Small intestine (tissue), 7 donors: Measurements from ENCODE around the gene ISL1. TPM values are rescaled to one million over a fixed set of nuclear protein-coding genes. Genes with fewer than 3 reads are reported as not detected.

Source experiments
- DNase-seq, 2 donors: peaks; one replicate each; pipeline versions ENCODE4 v3.0.0 to v3.0.0-alpha.2; 2013
- FAIRE-seq: peaks from 2 replicates; lab custom pipeline; 2012; peaks lifted over from hg19 to GRCh38; lab: Jason Lieb, UNC
- H3K27ac ChIP-seq, 3 donors: one replicate each; pipeline ENCODE4 v1.5.1; 2013; ENCODE audit warnings: low read length in 2 of 3, mild to moderate bottlenecking in 2 of 3, control low read depth in 1 of 3, inconsistent platforms in 1 of 3, low read depth in 1 of 3, moderate library complexity in 1 of 3
- H3K27me3 ChIP-seq, 3 donors: one replicate each; pipeline ENCODE4 v1.6.1; 2013; ENCODE audit warnings: low read length in 3 of 3, inconsistent platforms in 1 of 3; ENCODE audit not compliant: control insufficient read depth in 3 of 3, insufficient read depth in 3 of 3
- H3K36me3 ChIP-seq, 3 donors: one replicate each; pipeline ENCODE4 v1.6.1; 2013; ENCODE audit warnings: low read length in 3 of 3, inconsistent platforms in 1 of 3, low read depth in 1 of 3, mild to moderate bottlenecking in 1 of 3, moderate library complexity in 1 of 3; ENCODE audit not compliant: control insufficient read depth in 3 of 3, insufficient read depth in 2 of 3
- H3K4me1 ChIP-seq, 3 donors: one replicate each; pipeline ENCODE4 v1.6.1; 2013; ENCODE audit warnings: low read length in 2 of 3, inconsistent platforms in 1 of 3, low read depth in 1 of 3, mild to moderate bottlenecking in 1 of 3, moderate library complexity in 1 of 3; ENCODE audit not compliant: control insufficient read depth in 3 of 3, insufficient read depth in 2 of 3
- H3K4me3 ChIP-seq, 3 donors: one replicate each; pipeline ENCODE4 v1.5.1; 2013; ENCODE audit warnings: low read length in 3 of 3, control low read depth in 1 of 3, inconsistent platforms in 1 of 3, low read depth in 1 of 3, mild to moderate bottlenecking in 1 of 3, moderate library complexity in 1 of 3
- H3K9me3 ChIP-seq, 2 donors: one replicate each; pipeline ENCODE4 v1.6.1; 2013; ENCODE audit warnings: low read depth in 1 of 2, low read length in 1 of 2; ENCODE audit not compliant: control insufficient read depth in 2 of 2, insufficient read depth in 1 of 2
- WGBS, 3 donors: extraction: QIAGEN DNeasy Blood & Tissue Kit; methylation state at CpG; one replicate each; pipeline ENCODE4 v1.1.7; 2013; 5-methylcytosine and 5-hydroxymethylcytosine counted together
- polyA plus RNA-seq, 4 donors: library from polyadenylated mRNA; stranded (reverse) in 3 of 4; unstranded in 1 of 4; fragments of 200-250 nt in 3 of 4; fragments of 120-200 nt in 1 of 4; gene quantifications; one replicate each; pipeline versions ENCODE4 v1.2.1 to v1.2.3, GENCODE V29; 2013
- donor health status: healthy with polysubstance abuse.
- donor health status: control.
- donor health status: control.
- donor health status: Bipolar disorder and iron deficiency.
- donor health status: healthy.

ISL1 gene
- polyA plus RNA-seq, 4 donors: 0.45 to 2.2 (median 0.54) TPM

DNA sequence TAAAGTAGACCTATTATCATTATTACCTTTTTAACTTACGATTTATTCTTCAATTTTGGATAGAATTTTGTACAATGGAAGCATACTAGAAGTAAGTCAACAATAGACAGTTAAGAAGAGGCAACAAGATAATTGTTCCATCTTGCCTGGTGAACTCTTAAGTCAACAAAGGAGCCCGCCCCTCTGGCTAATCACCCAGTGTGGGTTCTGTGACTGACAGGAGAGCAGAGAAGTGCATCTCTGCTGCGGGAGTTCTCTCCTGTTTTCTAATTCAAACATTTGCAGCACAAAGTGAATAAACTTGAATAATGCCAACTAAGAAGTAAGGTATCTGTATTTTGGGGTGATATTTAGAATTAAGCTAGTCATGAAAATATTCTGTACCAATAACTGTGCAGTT, 6.7 kb upstream of the ISL1 start:
- H3K27me3 ChIP-seq: peaks cover 0 to 51% (median 31%) of the 10 kb centered on the region in 3 donors
- WGBS, 3 donors: 17 to 39% (median 23%) methylated on average over 3 of the region's 3 CpGs
- no peaks in the 10 kb centered on the region for H3K36me3 ChIP-seq
- FAIRE-seq (no peak), DNase-seq (no peak)
- no peaks in the 10 kb centered on the region for H3K9me3 ChIP-seq
- H3K4me1 ChIP-seq: no peaks in the 10 kb centered on the region
- H3K27ac ChIP-seq: no peak overlapping the region
- H3K4me3 ChIP-seq: no peak overlapping the region

GRCh38 chr5:51377151-51378060, 5.8 kb upstream of the ISL1 start:
- Histone ChIP-seq H3K4me3 (no peak overlapping the region), H3K9me3 (no peaks in the 10 kb centered on the region), H3K4me1 (no peaks in the 10 kb centered on the region), H3K27me3 (peaks cover 0 to 60% (median 34%) of the 10 kb centered on the region in 3 donors), H3K36me3 (no peaks in the 10 kb centered on the region), H3K27ac (no peak overlapping the region)
- DNase-seq: no peak
- WGBS, 3 donors: 26 to 30% (median 30%) methylated on average over 40 of the region's 40 CpGs
- no peak for FAIRE-seq

DNA sequence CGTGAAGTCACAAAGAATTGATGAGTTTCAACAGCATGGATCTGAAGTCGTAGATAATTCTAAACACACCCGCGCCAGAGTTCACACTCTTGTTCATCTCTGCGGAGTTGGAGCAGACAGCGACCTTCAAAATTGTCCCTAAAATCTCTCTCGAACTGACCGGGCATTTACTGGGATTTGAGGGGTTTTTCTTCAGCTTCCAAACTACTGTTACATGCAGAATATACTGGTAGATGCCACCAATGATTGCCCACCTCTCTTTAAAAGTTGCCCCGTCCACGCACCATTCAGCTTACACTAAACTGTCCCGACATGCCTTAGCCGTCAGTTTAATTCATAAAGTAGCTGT, 5.2 kb upstream of the ISL1 start:
- DNase-seq: no peak
- Histone ChIP-seq H3K4me1 (no peaks in the 10 kb centered on the region), H3K36me3 (no peaks in the 10 kb centered on the region), H3K27ac (no peak overlapping the region), H3K27me3 (peaks cover 0 to 66% (median 39%) of the 10 kb centered on the region in 3 donors), H3K4me3 (no peak overlapping the region), H3K9me3 (no peaks in the 10 kb centered on the region)
- WGBS, 3 donors: 9 to 19% (median 9%) methylated on average over 12 of the region's 12 CpGs
- no peak for FAIRE-seq

- Histone ChIP-seq H3K27me3 (peaks cover 0 to 70% (median 43%) of the 10 kb centered on the region in 3 donors), H3K9me3 (no peaks in the 10 kb centered on the region), H3K4me1 (peaks cover 0 to 3% (median 0%) of the 10 kb centered on the region in 3 donors), H3K36me3 (no peaks in the 10 kb centered on the region), H3K4me3 (peak overlapping the region in 1 of 3 donors; percentile 3), H3K27ac (no peak overlapping the region)
- WGBS, 3 donors: 4 to 6% (median 5%) methylated on average over 37 of the region's 37 CpGs
- FAIRE-seq (no peak), DNase-seq (no peak)
Observed at GRCh38 chr5:51378448-51379330, 4.6 kb upstream of the ISL1 start.

DNA sequence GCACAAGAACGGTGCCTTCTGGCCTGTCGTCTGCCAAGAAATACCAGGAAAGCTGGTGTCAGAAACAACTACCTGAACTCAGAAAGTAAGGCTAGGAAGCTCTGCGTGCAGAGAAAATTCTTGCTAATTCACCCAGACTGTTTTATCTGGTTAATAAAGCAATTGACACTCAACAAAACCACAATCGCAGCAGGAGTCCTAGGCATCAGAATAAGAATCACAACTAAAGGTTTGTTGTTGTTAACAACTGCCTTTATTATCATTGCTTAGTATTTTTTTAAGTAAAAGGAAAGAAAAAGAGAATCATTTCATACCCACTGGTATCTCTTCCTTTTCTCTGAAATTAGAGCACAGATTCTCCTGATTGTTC, 3.9 kb upstream of the ISL1 start:
- no peak overlapping the region for H3K27ac ChIP-seq
- no peak for DNase-seq
- WGBS, 3 donors: 3 to 9% (median 4%) methylated on average over 4 of the region's 4 CpGs

GRCh38 chr5:51380603-51381207, 2.5 kb upstream of the ISL1 start:
- no peak overlapping the region for H3K27ac ChIP-seq
- 1 to 5% (median 3%) methylated on average over 7 of the region's 7 CpGs for WGBS, 3 donors

More for the DNA sequence above, 3.9 kb upstream of the ISL1 start:
- Histone ChIP-seq H3K9me3 (no peaks in the 10 kb centered on the region), H3K36me3 (no peaks in the 10 kb centered on the region), H3K4me3 (no peak overlapping the region), H3K27me3 (peaks cover 0 to 76% (median 44%) of the 10 kb centered on the region in 3 donors), H3K4me1 (peaks cover 0 to 3% (median 0%) of the 10 kb centered on the region in 3 donors)
- no peak for FAIRE-seq

GRCh38 chr5:51381761-51382474, 1.3 kb upstream of the ISL1 start:
- peaks cover 0 to 85% (median 50%) of the 10 kb centered on the region in 3 donors for H3K27me3 ChIP-seq
- FAIRE-seq: no peak
- H3K36me3 ChIP-seq: no peaks in the 10 kb centered on the region
- DNase-seq: no peak
- peaks cover 0 to 3% (median 0%) of the 10 kb centered on the region in 3 donors for H3K4me1 ChIP-seq
- 7 to 10% (median 9%) methylated on average over 19 of the region's 19 CpGs for WGBS, 3 donors
- peak overlapping the region in 1 of 3 donors; percentile 40 for H3K4me3 ChIP-seq
- H3K9me3 ChIP-seq: no peaks in the 10 kb centered on the region
- H3K27ac ChIP-seq: no peak overlapping the region

More at GRCh38 chr5:51380603-51381207, 2.5 kb upstream of the ISL1 start:
- DNase-seq (peak in 1 of 2 donors; percentile 25), FAIRE-seq (no peak)
- Histone ChIP-seq H3K4me1 (peaks cover 0 to 3% (median 0%) of the 10 kb centered on the region in 3 donors), H3K27me3 (peaks cover 0 to 80% (median 46%) of the 10 kb centered on the region in 3 donors), H3K4me3 (no peak overlapping the region), H3K9me3 (no peaks in the 10 kb centered on the region), H3K36me3 (no peaks in the 10 kb centered on the region)
